Activated CD8-positive, alpha-beta T cell treated with anti-CD3 and anti-CD28 coated beads for 36 hours (primary cell): ENCODE measurements around the gene FCER1G. TPM values are rescaled to one million over a fixed set of nuclear protein-coding genes. Genes with fewer than 3 reads are reported as not detected.

Experiments used
- ATAC-seq: fragments of 200-7000 bp; cut with Tn5 transposase; one replicate; pipeline ENCODE4 v1.10.0; 2021; ENCODE audit warnings: mild to moderate bottlenecking, moderate library complexity
- CTCF ChIA-PET: fragments of 350-600 bp; sonication (Branson Sonifier 250); formaldehyde crosslinking; loops from one replicate; lab custom pipeline; 2021; ENCODE audit warnings: antibody characterized with exemption; lab: Charles Lee
- POLR2A ChIA-PET: fragments of 350-600 bp; sonication (Branson Sonifier 250); formaldehyde crosslinking; loops from one replicate; lab custom pipeline; 2021; ENCODE audit warnings: antibody characterized with exemption; lab: Charles Lee
- DNase-seq: peaks from one replicate; pipeline ENCODE4 v3.0.0-alpha.2; 2020
- H3K27ac Mint-ChIP-seq: one replicate; pipeline ENCODE4 v1.8.0; 2021; ENCODE audit warnings: mild to moderate bottlenecking, mixed read lengths
- H3K27me3 Mint-ChIP-seq: one replicate; pipeline ENCODE4 v1.8.0; 2021; ENCODE audit warnings: mixed read lengths
- H3K36me3 Mint-ChIP-seq: one replicate; pipeline ENCODE4 v1.8.0; 2021; ENCODE audit warnings: low read depth, mixed read lengths
- H3K4me1 Mint-ChIP-seq: one replicate; pipeline ENCODE4 v1.8.0; 2021; ENCODE audit warnings: low read depth, mixed read lengths
- H3K4me3 Mint-ChIP-seq: one replicate; pipeline ENCODE4 v1.8.0; 2021; ENCODE audit warnings: mild to moderate bottlenecking, moderate library complexity, mixed read lengths
- H3K9me3 Mint-ChIP-seq: one replicate; pipeline ENCODE4 v1.8.0; 2021; ENCODE audit warnings: mixed read lengths
- CTCF ChIP-seq: fragments of 200-600 bp; IDR thresholded peaks from one replicate; pipeline ENCODE4 v1.8.0; 2022; ENCODE audit warnings: antibody characterized with exemption, mild to moderate bottlenecking
- intact Hi-C: fragments of 100-400 bp; cut with micrococcal nuclease; formaldehyde crosslinking; loops from one replicate; pipeline ENCODE4 v1.10.0; 2022
- total RNA-seq, 2 experiments: library from RNA; stranded (reverse); gene quantifications; one replicate each; pipeline ENCODE4 v1.2.3, GENCODE V29; 2021

FCER1G gene
- total RNA-seq, 2 experiments from 2014 or later: 0.60 to 0.81 TPM

GRCh38 chr1:161259345-161259702, 44.2 kb downstream of the FCER1G start:
- Mint-ChIP-seq H3K4me1 (peaks cover 8% of the 10 kb centered on the region), H3K9me3 (peaks cover 13% of the 10 kb centered on the region), H3K27ac (no peak overlapping the region), H3K36me3 (peaks cover 14% of the 10 kb centered on the region), H3K4me3 (peak overlapping the region; percentile 34), H3K27me3 (peaks cover 48% of the 10 kb centered on the region)
- ChIA-PET POLR2A (interaction anchor here (0.8 to 1.2 kb wide), 2 partner anchors 10 to 97 kb away, joined by 3 to 4 read pairs; no protein-coding TSS in a partner anchor), CTCF (interaction anchor here (0.5 to 2.0 kb wide), 7 partner anchors 10 to 124 kb away, joined by 3 to 10 read pairs (median 3); no protein-coding TSS in a partner anchor)
- TF ChIP-seq CTCF: no peak
- no peak for ATAC-seq
- no peak for DNase-seq
- intact Hi-C loops: no loop called here

GRCh38 chr1:161259765-161260164, 44.7 kb downstream of the FCER1G start:
- intact Hi-C loops: no loop called here
- Mint-ChIP-seq H3K27me3 (peaks cover 49% of the 10 kb centered on the region), H3K4me3 (no peak overlapping the region), H3K9me3 (peaks cover 13% of the 10 kb centered on the region), H3K36me3 (peaks cover 14% of the 10 kb centered on the region), H3K27ac (no peak overlapping the region), H3K4me1 (peaks cover 8% of the 10 kb centered on the region)
- no peak for DNase-seq
- ChIA-PET POLR2A (interaction anchor here (1.1 kb wide), 1 partner anchor 23 kb away, joined by 4 read pairs; no protein-coding TSS in a partner anchor), CTCF (interaction anchor here (1.1 to 1.6 kb wide), 4 partner anchors 32 to 123 kb away, joined by 3 to 6 read pairs (median 4); no protein-coding TSS in a partner anchor)
- ATAC-seq: no peak
- no peak for TF ChIP-seq CTCF

- ATAC-seq (no peak), DNase-seq (no peak)
- H3K9me3 Mint-ChIP-seq: peaks cover 13% of the 10 kb centered on the region
- H3K4me1 Mint-ChIP-seq: peaks cover 8% of the 10 kb centered on the region
- H3K36me3 Mint-ChIP-seq: peaks cover 14% of the 10 kb centered on the region
- POLR2A ChIA-PET: interaction anchor here (1.1 kb wide), 2 partner anchors 24 to 35 kb away, joined by 3 to 4 read pairs; partner anchors contain the start of gene TOMM40L
- no peak overlapping the region for H3K27ac Mint-ChIP-seq
- H3K27me3 Mint-ChIP-seq: peaks cover 50% of the 10 kb centered on the region
- no peak for TF ChIP-seq CTCF
- intact Hi-C loops: no loop called here
- no peak overlapping the region for H3K4me3 Mint-ChIP-seq
- CTCF ChIA-PET: interaction anchor here (1.1 to 1.6 kb wide), 5 partner anchors 31 to 122 kb away, joined by 3 to 6 read pairs (median 3); no protein-coding TSS in a partner anchor
These were observed 45.5 kb downstream of the FCER1G start for GRCh38 chr1:161260376-161261260.

- intact Hi-C loops: no loop called here
- no peak overlapping the region for H3K27ac Mint-ChIP-seq
- peaks cover 48% of the 10 kb centered on the region for H3K27me3 Mint-ChIP-seq
- ChIA-PET POLR2A (interaction anchor here (0.7 to 1.1 kb wide), 2 partner anchors 29 to 36 kb away, joined by 3 read pairs; partner anchors contain the start of gene TOMM40L), CTCF (interaction anchor here (1.3 to 1.6 kb wide), 2 partner anchors 30 to 35 kb away, joined by 3 to 6 read pairs; no protein-coding TSS in a partner anchor)
- no peak for DNase-seq
- ATAC-seq: no peak
- H3K9me3 Mint-ChIP-seq: peaks cover 13% of the 10 kb centered on the region
- no peak overlapping the region for H3K4me3 Mint-ChIP-seq
- peaks cover 14% of the 10 kb centered on the region for H3K36me3 Mint-ChIP-seq
- H3K4me1 Mint-ChIP-seq: peaks cover 8% of the 10 kb centered on the region
- no peak for TF ChIP-seq CTCF
These were observed 46.5 kb downstream of the FCER1G start for GRCh38 chr1:161261261-161262235.
